Esophagus squamous epithelium (tissue), 4 donors: ENCODE data around the gene SCAMP5.

Experiments
- CTCF ChIP-seq, 6 experiments: fragments of 450-650 bp in 4 of 6; fragments of 200-600 bp in 2 of 6; sonication (generic) in 2 of 6; IDR thresholded peaks; one replicate each; pipeline ENCODE4 v1.5.1; 2016 to 2019; ENCODE audit warnings: antibody characterized with exemption in 6 of 6, mild to moderate bottlenecking in 4 of 6, moderate library complexity in 4 of 6
- POLR2A ChIP-seq, 4 donors: fragments of 450-650 bp; IDR thresholded peaks; one replicate each; pipeline ENCODE4 v1.6.1; 2017; ENCODE audit warnings: antibody characterized with exemption in 4 of 4, mild to moderate bottlenecking in 4 of 4, moderate library complexity in 3 of 4

GRCh38 chr15:74961616-74962015 is 33.7 kb upstream of the SCAMP5 start:
- TF ChIP-seq CTCF (IDR thresholded peaks at IDR 0.05) (no peak), POLR2A (IDR thresholded peaks at IDR 0.05) (no peak)
